Endothelial cell of umbilical vein (primary cell): ENCODE results near the gene CFAP73.

Experiments
- CTCF ChIP-seq, 2 donors: IDR thresholded peaks; 1 replicate in 1 of 2; 2 replicates in 1 of 2; pipeline ENCODE4 v1.5.1; 2011; ENCODE audit warnings: low read length in 2 of 2, mild to moderate bottlenecking in 2 of 2, moderate library complexity in 2 of 2, control low read depth in 1 of 2, inconsistent platforms in 1 of 2, low read depth in 1 of 2; ENCODE audit not compliant: insufficient read depth in 1 of 2; ENCODE audit errors: extremely low read depth in 1 of 2
- EZH2 ChIP-seq: IDR thresholded peaks from 2 replicates; pipeline ENCODE4 v1.6.1; 2012; ENCODE audit warnings: borderline replicate concordance, low read depth, mild to moderate bottlenecking, moderate library complexity, low read length, inconsistent platforms; ENCODE audit not compliant: severe bottlenecking
- MAX ChIP-seq: IDR thresholded peaks from 2 replicates; pipeline ENCODE4 v1.6.1; 2011; ENCODE audit not compliant: insufficient read depth, insufficient read length
- POLR2A ChIP-seq: IDR thresholded peaks from 2 replicates; pipeline ENCODE4 v1.6.1; 2012; ENCODE audit warnings: low read depth, mild to moderate bottlenecking, control low read depth, low read length
- POLR2AphosphoS5 ChIP-seq: IDR thresholded peaks from 2 replicates; pipeline ENCODE4 v1.6.1; 2012; ENCODE audit warnings: low read depth, mild to moderate bottlenecking, control low read depth, low read length, moderate library complexity; ENCODE audit not compliant: insufficient read depth

- TF ChIP-seq POLR2A (no peak), EZH2 (no peak), CTCF (IDR thresholded peaks at IDR 0.05; ENCODE audit: extremely low read depth in 1 of 2, insufficient read depth in 1 of 2, low read depth in 1 of 2, low read length in 2 of 2) (no peak), POLR2AphosphoS5 (no peak), MAX (no peak)
Measured at GRCh38 chr12:113195598-113195997, 46.1 kb downstream of the CFAP73 start.
